ENCODE measurements around the gene LRBA.
"Not testable (repeated sequence)": the region's sequence is repeated elsewhere in the genome, so short reads cannot be mapped to it uniquely, and the experiment has no call there.

Gene LRBA

GRCh38 chr4:150540959-150541360, 474.1 kb downstream of the LRBA start:
- no peak for DNase-seq

- no peak for DNase-seq
Observed at GRCh38 chr4:150540536-150540935, 474.5 kb downstream of the LRBA start.

GRCh38 chr4:150537911-150538310, 477.2 kb downstream of the LRBA start:
- not testable (repeated sequence) for DNase-seq

GRCh38 chr4:150534818-150535217, 480.3 kb downstream of the LRBA start:
- no peak for DNase-seq

GRCh38 chr4:150533673-150534072, 481.4 kb downstream of the LRBA start:
- DNase-seq: no peak

GRCh38 chr4:150525321-150525868, 489.7 kb downstream of the LRBA start:
- DNase-seq: no peak

- DNase-seq: no peak
Observed at GRCh38 chr4:150518559-150518958, 496.5 kb downstream of the LRBA start.

- DNase-seq: no peak
Observed at GRCh38 chr4:150515135-150515534, 499.9 kb downstream of the LRBA start.

- no peak for DNase-seq
Observed at GRCh38 chr4:150514709-150515108, 500.4 kb downstream of the LRBA start.

GRCh38 chr4:150510176-150510865, 504.8 kb downstream of the LRBA start:
- DNase-seq: no peak

GRCh38 chr4:150507656-150508055, 507.4 kb downstream of the LRBA start:
- DNase-seq: not testable (repeated sequence)

- no peak for DNase-seq
Observed at GRCh38 chr4:150501983-150502382, 513.1 kb downstream of the LRBA start.

- no peak for DNase-seq
Observed at GRCh38 chr4:150501009-150501727, 513.9 kb downstream of the LRBA start.

- no peak for DNase-seq
Observed at GRCh38 chr4:150497612-150498011, 517.5 kb downstream of the LRBA start.

GRCh38 chr4:150495550-150495949, 519.5 kb downstream of the LRBA start:
- no peak for DNase-seq

- DNase-seq: no peak
Observed at GRCh38 chr4:150493851-150494250, 521.2 kb downstream of the LRBA start.

GRCh38 chr4:150491132-150492049, 523.7 kb downstream of the LRBA start:
- DNase-seq: no peak

- no peak for DNase-seq
Observed at GRCh38 chr4:150482581-150482980, 532.5 kb downstream of the LRBA start.

- no peak for DNase-seq
Observed at GRCh38 chr4:150479657-150480056, 535.4 kb downstream of the LRBA start.

- DNase-seq: no peak
Observed at GRCh38 chr4:150477869-150478268, 537.2 kb downstream of the LRBA start.

- DNase-seq: no peak
Observed at GRCh38 chr4:150476776-150477175, 538.3 kb downstream of the LRBA start.

GRCh38 chr4:150475763-150476162, 539.3 kb downstream of the LRBA start:
- DNase-seq: no peak

- DNase-seq: no peak
Observed at GRCh38 chr4:150464523-150464922, 550.6 kb downstream of the LRBA start.
